ENCODE results near the gene IL18BP.

The IL18BP gene

DNA sequence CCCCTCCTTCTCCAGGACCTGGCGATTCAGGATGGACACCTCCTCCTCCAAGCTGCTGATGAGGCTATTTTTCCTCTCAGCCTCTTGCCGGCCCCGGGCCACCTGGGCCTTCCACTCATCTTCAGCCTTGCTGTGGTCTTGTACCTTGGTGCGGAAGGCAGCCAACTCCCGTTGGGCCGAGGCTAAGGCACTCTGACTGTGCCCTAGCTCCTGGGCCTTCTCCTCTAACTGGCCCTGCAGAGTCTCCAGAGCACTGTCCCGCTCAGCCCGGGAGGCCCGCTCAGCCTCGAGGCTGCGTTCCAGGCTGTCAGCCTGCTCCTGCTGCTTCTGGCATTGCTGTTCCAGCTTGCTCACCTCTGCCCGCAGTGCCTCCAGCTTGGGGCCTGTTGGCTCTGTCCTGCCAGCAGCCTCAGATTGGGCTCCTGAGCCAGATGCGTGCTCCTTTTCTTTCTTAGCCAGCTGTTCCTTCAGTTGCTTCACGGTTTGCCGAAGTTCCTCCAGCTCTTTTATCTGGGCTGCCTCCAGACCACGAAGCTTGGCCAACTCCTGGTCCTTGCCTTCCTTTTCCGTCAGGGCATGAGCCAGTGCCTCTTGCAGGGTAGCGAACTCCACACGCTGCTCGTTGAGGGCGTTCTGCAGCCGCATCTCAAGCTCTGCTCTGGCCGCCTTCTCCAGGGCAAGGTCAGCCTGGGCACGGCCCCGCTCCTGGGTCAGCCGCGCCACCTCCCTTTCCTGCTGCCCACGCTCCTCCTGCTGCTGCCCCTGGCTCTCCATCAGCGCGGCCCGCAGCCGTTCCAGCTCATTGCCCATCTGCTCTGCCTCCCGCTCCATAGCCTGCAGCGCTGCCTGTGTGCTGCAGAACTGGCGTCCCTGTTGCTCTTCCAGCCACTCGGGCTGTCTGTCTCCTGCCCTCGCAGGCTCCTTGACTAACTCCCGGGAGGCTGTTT lies 15.3 kb downstream of the IL18BP start:
- DNase-seq, result no peak

- no peak for DNase-seq
Measured at GRCh38 chr11:72014761-72015320, 16.1 kb downstream of the IL18BP start.

DNA sequence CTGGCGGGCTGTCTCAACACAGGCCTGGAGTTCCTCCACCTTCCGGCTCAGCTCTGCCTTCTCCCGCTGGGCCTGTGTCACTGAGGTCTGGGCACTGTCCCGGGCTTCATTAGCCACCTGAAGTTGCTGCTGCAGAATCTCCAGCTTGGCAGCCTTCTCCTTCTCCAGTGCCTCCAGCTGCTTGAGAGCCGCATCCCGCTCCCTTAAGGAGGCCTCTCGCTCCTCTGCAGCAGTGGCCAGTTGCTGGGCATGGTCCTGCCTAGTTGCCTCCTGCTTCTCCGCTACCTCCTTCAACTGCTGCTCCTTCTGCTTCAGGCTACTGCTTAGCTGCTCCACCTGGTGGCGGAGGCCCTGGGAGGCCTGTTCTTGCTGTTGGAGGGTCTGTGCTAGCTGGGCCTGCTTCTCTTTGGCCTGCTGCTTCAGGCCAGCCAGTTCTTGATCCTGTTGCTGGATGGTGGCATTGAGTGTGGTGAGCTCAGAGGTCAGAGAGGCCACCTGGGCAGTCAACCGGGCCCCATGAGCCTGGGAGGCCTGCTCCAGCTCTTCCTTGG lies 16.9 kb downstream of the IL18BP start:
- no peak for DNase-seq

DNA sequence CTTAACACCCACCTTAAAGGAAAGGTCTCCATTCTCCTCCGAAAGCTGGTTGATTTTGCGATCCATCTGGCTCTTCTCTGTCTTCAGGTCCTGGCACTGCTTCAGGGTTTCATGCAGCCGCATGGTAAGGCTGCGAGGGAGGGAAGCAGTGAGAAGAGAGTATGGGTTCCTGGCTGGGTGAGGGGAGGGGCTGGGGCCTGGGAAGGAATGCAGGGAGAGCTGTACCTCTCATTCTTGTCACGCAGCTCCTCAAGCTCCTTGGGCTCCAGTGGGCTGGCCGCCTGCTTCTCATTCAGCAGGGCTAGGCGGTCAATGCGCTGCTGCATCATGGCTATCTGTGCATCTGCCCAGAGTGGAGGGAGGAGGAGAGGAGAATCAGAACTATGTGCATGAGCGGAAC lies 19.5 kb downstream of the IL18BP start:
- DNase-seq, result no peak

DNA sequence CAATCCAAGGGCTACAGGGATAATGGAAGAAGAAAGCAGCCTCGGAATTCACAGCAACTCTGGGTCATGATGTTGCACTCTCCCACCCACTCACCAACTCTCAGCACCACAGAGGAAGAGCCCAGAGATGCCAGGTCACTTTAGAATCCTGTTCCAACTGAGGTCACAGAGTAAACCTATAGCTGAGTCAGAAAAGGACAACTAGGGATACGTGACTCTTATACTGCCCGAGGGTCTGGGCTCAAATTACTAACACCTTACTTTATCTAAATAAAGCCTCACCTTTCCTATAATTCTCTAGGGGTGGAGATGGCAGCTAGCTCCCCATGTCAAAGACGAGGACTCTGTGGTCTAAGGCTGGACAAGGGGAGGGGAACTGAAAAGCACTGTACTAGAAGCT lies 24.6 kb downstream of the IL18BP start:
- no peak for DNase-seq

- no peak for DNase-seq
Measured at GRCh38 chr11:72024069-72024754, 25.5 kb downstream of the IL18BP start.

GRCh38 chr11:72026090-72026489 lies 27.4 kb downstream of the IL18BP start:
- DNase-seq, result no peak

DNA sequence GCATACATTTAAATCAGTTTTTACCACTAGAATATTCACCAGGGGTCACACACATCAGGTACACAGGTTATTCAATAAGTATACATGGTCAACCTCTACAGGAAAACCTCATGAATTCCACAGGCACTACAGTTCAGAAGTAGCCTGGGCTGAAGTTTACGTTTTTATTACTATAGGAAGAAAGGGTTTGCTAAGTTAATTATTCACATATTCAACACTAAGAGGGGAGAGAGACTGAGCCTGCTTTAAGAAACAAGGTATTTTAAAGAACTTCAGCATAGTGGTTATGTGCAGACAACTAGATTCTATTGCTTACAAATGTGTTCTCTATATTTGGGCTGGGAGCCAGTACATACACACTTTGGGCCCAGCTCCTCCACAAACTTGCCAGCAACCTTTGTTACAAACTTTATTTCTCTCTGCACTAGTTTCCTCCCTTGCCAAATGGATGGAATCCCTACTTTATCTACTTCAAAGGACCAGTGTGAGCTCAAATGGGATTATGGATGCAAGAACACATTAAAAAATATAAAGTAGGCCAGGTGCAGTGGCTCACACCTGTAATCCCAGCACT lies 31.9 kb downstream of the IL18BP start:
- no peak for DNase-seq

DNA sequence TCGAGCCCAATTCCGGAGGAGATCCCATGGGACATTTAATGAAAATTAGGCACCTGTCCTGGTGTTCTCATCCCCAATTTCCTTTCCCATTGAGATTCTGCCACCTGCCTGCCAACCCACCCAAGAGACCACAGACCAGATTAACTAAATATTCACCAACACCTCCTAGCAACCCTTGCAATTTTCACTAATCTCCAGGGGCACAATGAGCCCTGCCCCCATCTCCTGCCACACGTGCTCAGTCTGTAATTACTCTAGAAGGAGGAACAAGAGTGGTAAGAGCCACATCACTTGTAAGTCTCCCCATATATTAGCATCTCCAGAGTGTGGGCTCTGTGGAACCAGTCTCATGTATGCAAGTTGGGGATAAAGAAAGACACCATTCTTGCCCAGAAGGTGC lies 38.0 kb downstream of the IL18BP start:
- DNase-seq, result no peak

DNA sequence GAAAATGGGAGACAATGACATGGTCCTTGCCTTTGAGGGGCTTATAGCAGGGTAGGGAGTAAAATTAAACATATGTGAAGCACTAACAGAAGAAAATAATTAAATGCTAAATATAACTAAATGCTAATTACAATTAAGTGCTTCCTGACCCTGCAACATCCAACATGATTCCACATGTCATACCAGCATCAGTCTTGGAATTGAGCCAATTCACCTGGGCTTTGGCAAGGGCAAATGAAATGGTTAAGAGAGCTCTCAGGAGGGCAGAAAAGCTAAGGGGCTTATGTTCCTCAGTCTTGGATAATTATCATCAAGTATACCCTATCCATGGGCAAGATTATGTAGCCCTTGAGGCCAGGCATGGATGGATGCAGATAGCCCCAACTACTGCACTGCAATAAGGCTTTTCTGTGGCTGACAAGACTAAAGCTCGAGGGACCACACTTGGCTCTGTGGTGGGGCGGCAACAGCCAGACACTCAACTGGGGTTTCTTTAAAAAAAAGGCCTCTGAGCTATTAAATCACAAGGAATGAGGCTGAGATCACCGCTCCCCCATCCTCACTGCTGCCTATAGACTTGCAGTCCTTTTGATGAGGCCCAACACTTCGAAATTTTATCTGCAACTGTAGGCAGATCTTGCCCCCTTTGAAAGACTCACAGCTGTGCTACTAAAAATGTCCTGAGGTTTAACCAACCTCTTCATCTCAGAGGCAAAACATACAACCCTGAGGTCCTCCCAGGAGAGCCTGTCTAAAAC lies 39.0 kb downstream of the IL18BP start:
- DNase-seq, result no peak

DNA sequence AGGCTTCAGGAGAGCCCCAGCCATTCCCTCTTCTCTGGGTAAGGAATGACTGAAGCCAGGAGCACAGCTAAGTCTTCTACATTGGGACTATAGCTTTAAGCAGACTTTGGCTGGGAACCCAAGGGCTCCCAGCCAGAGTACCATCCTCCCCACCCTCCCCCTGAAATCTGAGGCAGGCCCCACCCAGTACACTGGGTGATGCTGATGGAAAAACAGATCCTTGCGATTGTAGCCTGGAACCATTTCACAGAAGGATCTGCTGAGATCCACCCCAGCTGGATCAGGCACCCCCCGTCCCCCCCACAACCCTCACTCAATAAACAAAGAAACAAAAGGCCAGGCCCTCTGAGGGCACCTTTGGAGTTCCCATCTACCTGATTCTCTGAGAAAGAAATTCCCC lies 39.8 kb downstream of the IL18BP start:
- no peak for DNase-seq

GRCh38 chr11:72039031-72039855 lies 40.5 kb downstream of the IL18BP start:
- DNase-seq, result no peak

DNA sequence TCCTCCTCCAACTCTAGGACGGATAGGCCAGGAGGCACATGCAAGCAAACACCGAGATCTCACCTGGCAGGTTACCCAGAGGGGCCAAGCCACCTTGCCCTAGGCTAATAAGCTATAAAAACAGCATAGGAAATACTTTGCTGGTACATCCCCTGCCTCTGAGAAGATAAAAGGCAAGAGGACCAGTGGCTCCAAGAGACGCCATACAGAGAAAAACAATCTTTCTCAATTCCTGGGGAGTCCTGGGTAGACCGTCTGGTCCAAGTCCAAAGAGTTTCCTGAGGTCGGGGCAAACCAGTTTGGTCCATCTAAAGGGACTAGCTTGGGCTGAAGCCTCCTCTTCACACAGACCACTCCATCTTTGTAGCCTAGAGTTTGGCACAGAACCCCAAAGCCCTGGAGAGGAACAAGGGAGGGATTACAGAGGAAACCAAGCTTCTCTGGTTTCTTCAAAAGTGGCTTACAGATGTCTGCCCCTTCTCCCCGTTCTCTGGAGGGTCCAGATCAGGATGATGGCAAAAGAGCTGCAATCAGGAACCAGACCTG lies 41.2 kb downstream of the IL18BP start:
- DNase-seq, result no peak

- peak; percentile 58 to 74 (median 73) for DNase-seq
Measured at GRCh38 chr11:72040491-72041363, 42.0 kb downstream of the IL18BP start.

- peak in 3 of 5 donors; percentile 29 to 34 (median 30) for DNase-seq
Measured at GRCh38 chr11:72041364-72042063, 42.8 kb downstream of the IL18BP start.

- no peak for DNase-seq
Measured at GRCh38 chr11:72042064-72042745, 43.5 kb downstream of the IL18BP start.

- DNase-seq, result no peak
Measured at GRCh38 chr11:72045849-72046248, 47.1 kb downstream of the IL18BP start.

DNA sequence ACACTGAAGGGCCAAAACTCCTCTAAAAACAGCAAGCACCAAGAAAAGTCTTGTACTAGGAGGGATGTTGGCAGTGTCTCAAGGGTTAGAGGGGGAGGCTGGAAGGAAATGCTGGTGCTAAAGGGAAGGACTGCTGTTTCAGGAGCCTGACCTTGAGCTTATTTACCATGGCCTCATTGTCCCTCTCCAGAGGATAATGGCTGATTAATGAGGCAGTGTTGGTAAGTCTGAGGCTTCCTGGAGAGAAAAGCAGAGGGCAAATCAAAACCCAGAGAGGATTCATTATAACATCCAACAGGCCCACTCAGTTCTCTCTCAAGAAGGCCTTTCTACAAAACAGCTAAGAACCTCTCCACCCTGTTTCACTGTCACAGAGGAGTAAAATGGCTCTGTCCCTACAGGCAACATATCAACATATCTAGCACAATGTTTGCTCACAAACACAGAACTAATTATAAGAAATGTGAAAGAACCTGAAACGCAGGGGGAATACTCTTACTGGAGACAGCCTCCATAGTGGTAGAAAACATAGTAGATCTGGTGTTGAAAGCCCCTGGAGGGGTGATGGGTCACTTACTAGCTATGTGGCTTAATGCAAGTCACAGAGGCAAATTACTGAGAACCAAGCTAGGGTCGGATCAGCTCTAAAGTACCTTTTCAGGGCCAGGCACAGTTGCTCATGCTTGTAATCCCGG lies 50.2 kb downstream of the IL18BP start:
- DNase-seq, result no peak
